ENCODE results near the gene PFN4. TPM values are rescaled to one million over a fixed set of nuclear protein-coding genes. Genes with fewer than 3 reads are reported as not detected.
"Not testable (repeated sequence)": the region's sequence is repeated elsewhere in the genome, so short reads cannot be mapped to it uniquely, and the experiment has no call there.

The PFN4 gene
- total RNA-seq, 4 donors from 2014 or later: not detected

GRCh38 chr2:24111407-24111901 is 11.7 kb downstream of the PFN4 start:
- no peaks in the 10 kb centered on the region for H3K9me3 ChIP-seq
- H3K27ac ChIP-seq: no peak overlapping the region
- no peaks in the 10 kb centered on the region for H3K4me1 ChIP-seq
- TF ChIP-seq POLR2A (IDR thresholded peaks at IDR 0.05): no peak
- TF ChIP-seq, protein P1, sequence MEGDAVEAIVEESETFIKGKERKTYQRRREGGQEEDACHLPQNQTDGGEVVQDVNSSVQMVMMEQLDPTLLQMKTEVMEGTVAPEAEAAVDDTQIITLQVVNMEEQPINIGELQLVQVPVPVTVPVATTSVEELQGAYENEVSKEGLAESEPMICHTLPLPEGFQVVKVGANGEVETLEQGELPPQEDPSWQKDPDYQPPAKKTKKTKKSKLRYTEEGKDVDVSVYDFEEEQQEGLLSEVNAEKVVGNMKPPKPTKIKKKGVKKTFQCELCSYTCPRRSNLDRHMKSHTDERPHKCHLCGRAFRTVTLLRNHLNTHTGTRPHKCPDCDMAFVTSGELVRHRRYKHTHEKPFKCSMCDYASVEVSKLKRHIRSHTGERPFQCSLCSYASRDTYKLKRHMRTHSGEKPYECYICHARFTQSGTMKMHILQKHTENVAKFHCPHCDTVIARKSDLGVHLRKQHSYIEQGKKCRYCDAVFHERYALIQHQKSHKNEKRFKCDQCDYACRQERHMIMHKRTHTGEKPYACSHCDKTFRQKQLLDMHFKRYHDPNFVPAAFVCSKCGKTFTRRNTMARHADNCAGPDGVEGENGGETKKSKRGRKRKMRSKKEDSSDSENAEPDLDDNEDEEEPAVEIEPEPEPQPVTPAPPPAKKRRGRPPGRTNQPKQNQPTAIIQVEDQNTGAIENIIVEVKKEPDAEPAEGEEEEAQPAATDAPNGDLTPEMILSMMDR (IDR thresholded peaks at IDR 0.05): no peak
- H3K27me3 ChIP-seq: no peaks in the 10 kb centered on the region
- H3K36me3 ChIP-seq: no peaks in the 10 kb centered on the region
- no peak for DNase-seq
- H3K4me3 ChIP-seq: no peak overlapping the region

DNA sequence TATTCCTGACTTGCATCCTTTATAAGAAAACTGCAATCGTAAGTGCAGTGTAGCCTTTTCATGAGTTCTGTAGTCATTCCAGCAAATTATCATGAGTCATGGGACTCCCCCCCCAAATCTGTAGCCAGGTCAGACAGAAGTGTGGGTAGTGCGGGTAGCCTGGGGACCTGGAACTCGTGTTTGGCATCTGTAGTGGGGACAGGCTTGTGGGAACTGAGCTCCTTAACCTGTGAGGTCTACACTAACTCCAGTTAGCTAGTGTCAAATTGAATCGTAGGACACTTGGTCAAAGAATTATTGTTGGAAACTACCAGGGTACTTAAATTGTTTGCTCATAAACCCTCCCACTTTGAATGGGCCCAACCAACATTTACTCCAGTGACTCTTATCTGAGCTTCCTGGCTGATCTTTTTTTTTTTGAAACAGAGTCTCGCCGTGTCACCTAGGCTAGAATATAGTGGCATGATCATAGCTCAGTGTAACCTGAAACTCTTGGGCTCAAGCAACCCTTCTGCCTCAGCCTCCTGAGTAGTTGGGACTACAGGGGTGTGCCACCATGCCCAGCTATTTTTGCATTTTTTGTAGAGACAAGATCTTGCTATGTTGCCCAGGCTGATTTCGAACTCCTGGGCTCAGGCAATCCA is 12.4 kb downstream of the PFN4 start:
- TF ChIP-seq, protein P1 (IDR thresholded peaks at IDR 0.05): no peak
- TF ChIP-seq POLR2A (IDR thresholded peaks at IDR 0.05): no peak
- Histone ChIP-seq H3K36me3 (no peaks in the 10 kb centered on the region), H3K27me3 (no peaks in the 10 kb centered on the region), H3K9me3 (no peaks in the 10 kb centered on the region), H3K4me1 (no peaks in the 10 kb centered on the region), H3K27ac (no peak overlapping the region), H3K4me3 (no peak overlapping the region)
- DNase-seq: no peak

DNA sequence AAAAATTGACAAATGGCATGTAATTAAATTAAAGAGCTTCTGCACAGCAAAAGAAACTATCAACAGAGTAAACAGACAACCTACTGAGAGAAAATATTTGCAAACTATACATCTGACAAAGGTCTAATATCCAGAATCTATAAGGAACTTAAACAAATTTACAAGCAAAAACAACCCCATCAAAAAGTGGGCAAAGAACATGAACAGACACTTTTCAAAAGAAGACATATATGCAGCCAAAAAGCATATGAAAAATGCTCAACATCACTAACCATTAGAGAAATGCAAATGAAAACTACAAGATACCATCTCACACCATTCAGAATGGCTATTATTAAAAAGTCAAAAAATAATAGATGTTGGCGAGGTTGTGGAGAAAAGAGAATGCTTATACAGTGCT is 13.7 kb downstream of the PFN4 start:
- DNase-seq, H3K27me3 ChIP-seq, H3K4me3 ChIP-seq, H3K9me3 ChIP-seq, H3K36me3 ChIP-seq, H3K4me1 ChIP-seq, H3K27ac ChIP-seq: not testable (repeated sequence)

DNA sequence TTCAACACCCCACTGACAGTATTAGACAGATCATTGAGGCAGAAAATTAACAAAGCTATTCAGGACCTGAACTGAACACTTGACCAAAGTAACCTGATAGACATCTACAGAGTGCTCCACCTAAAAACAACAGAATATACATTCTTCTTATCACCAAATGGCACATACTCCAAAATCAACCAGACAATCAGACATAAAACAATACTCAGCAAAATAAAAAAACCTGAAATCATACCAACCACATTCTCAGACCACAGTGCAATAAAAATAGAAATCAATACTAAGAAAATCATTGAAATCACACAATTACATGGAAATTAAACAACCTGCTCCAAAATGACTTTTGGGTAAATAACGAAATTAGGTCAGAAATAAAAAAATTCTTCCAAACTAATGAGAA is 15.8 kb downstream of the PFN4 start:
- Histone ChIP-seq H3K9me3 (no peaks in the 10 kb centered on the region), H3K27me3 (no peaks in the 10 kb centered on the region), H3K27ac (no peak overlapping the region), H3K36me3 (peaks cover 0 to 4% (median 0%) of the 10 kb centered on the region in 3 donors), H3K4me1 (no peaks in the 10 kb centered on the region), H3K4me3 (no peak overlapping the region)
- DNase-seq: no peak
- no peak for TF ChIP-seq POLR2A (IDR thresholded peaks at IDR 0.05)
- TF ChIP-seq, protein P1 (IDR thresholded peaks at IDR 0.05): no peak

DNA sequence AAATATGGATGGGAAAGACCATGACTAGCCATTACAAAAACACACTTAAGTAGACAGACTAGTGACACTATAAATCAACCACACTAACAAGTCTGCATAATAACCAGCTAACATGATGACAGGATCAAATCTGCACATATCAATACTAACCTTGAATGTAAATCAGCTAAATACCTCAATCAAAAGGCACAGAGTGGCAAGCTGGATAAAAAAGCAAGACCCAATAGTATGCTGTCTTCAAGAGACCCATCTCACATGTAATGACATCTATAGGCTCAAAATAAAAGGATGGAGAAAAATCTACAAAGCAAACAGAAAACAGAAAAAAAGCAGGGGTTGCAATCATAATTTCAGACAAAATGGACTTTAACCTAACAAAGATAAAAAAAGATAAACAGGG is 16.3 kb downstream of the PFN4 start:
- Histone ChIP-seq H3K9me3 (no peaks in the 10 kb centered on the region), H3K27me3 (no peaks in the 10 kb centered on the region), H3K4me3 (no peak overlapping the region), H3K27ac (no peak overlapping the region), H3K36me3 (peaks cover 0 to 4% (median 0%) of the 10 kb centered on the region in 3 donors), H3K4me1 (no peaks in the 10 kb centered on the region)
- no peak for TF ChIP-seq POLR2A (IDR thresholded peaks at IDR 0.05)
- TF ChIP-seq, protein P1 (IDR thresholded peaks at IDR 0.05): no peak
- DNase-seq: no peak

DNA sequence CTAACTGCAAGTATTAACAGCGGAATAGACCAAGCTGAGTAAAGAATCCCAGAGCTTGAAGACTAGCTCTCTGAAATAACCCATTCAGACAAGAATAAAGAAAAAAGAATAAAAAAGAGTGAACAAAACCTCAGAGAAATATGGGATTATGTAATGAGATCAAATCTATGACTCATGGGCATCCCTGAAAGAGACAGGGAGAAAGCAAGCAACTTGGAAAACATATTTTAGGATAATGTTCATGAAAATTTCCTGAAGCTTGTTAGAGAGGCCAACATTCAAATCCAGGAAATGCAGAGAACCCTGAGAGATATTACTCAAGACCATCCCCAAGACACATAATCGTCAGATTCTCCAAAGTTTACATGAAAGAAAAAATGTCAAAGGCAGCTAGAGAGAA is 17.3 kb downstream of the PFN4 start:
- TF ChIP-seq, protein P1 (IDR thresholded peaks at IDR 0.05): no peak
- TF ChIP-seq POLR2A (IDR thresholded peaks at IDR 0.05): no peak
- no peak for DNase-seq

More for the DNA sequence above, 17.3 kb downstream of the PFN4 start:
- Histone ChIP-seq H3K27me3 (no peaks in the 10 kb centered on the region), H3K4me1 (no peaks in the 10 kb centered on the region), H3K9me3 (no peaks in the 10 kb centered on the region), H3K4me3 (no peak overlapping the region), H3K36me3 (peaks cover 0 to 4% (median 0%) of the 10 kb centered on the region in 3 donors), H3K27ac (no peak overlapping the region)

All from Peyer's patch (tissue), 4 donors.